Measurements from ENCODE around the gene TBX20. TPM values are rescaled to one million over a fixed set of nuclear protein-coding genes. Genes with fewer than 3 reads are reported as not detected.

The TBX20 gene
- total RNA-seq (2014; rRNA removed; shearing (Covaris generic)) = not detected in 2 replicates
- polyA plus RNA-seq (2014; cell fraction: nucleus; rRNA removed) = not detected in 2 replicates

GRCh38 chr7:35253710-35254495 lies at the start of gene TBX20:
Gene TBX20 (minus strand): TSS chr7:35254100. CDS start chr7:35253620, 480 bp downstream.
- DNase-seq (ENCODE audit: extremely low read depth, low read depth) = no peak

- DNase-seq (ENCODE audit: extremely low read depth, low read depth) = no peak
Observed at GRCh38 chr7:35289376-35289775, 35.5 kb upstream of the TBX20 start.

- DNase-seq (ENCODE audit: extremely low read depth, low read depth) = no peak
Observed at GRCh38 chr7:35286986-35287385, 33.1 kb upstream of the TBX20 start.

GRCh38 chr7:35286422-35286821 lies 32.5 kb upstream of the TBX20 start:
- no peak for DNase-seq (ENCODE audit: extremely low read depth, low read depth)

GRCh38 chr7:35285799-35286198 lies 31.9 kb upstream of the TBX20 start:
- no peak for DNase-seq (ENCODE audit: extremely low read depth, low read depth)

- no peak for DNase-seq (ENCODE audit: extremely low read depth, low read depth)
Observed at GRCh38 chr7:35280902-35281301, 27.0 kb upstream of the TBX20 start.

- DNase-seq (ENCODE audit: extremely low read depth, low read depth) = no peak
Observed at GRCh38 chr7:35277359-35277758, 23.5 kb upstream of the TBX20 start.

GRCh38 chr7:35272246-35272645 lies 18.3 kb upstream of the TBX20 start:
- DNase-seq (ENCODE audit: extremely low read depth, low read depth) = no peak

- no peak for DNase-seq (ENCODE audit: extremely low read depth, low read depth)
Observed at GRCh38 chr7:35268953-35269352, 15.1 kb upstream of the TBX20 start.

GRCh38 chr7:35267411-35267810 lies 13.5 kb upstream of the TBX20 start:
- DNase-seq (ENCODE audit: extremely low read depth, low read depth) = no peak

- DNase-seq (ENCODE audit: extremely low read depth, low read depth) = no peak
Observed at GRCh38 chr7:35263396-35263795, 9.5 kb upstream of the TBX20 start.

- no peak for DNase-seq (ENCODE audit: extremely low read depth, low read depth)
Observed at GRCh38 chr7:35261476-35262285, 7.8 kb upstream of the TBX20 start.

- DNase-seq (ENCODE audit: extremely low read depth, low read depth) = no peak
Observed at GRCh38 chr7:35261041-35261440, 7.1 kb upstream of the TBX20 start.

GRCh38 chr7:35260246-35260645 lies 6.3 kb upstream of the TBX20 start:
- DNase-seq (ENCODE audit: extremely low read depth, low read depth) = no peak

GRCh38 chr7:35259523-35259908 lies 5.6 kb upstream of the TBX20 start:
- no peak for DNase-seq (ENCODE audit: extremely low read depth, low read depth)

GRCh38 chr7:35258868-35259522 lies 5.1 kb upstream of the TBX20 start:
- no peak for DNase-seq (ENCODE audit: extremely low read depth, low read depth)

- no peak for DNase-seq (ENCODE audit: extremely low read depth, low read depth)
Observed at GRCh38 chr7:35258125-35258867, 4.4 kb upstream of the TBX20 start.

GRCh38 chr7:35257251-35258124 lies 3.6 kb upstream of the TBX20 start:
- DNase-seq (ENCODE audit: extremely low read depth, low read depth) = no peak

Measured in NCI-H460 (cell line).